IMR-90 (cell line): Measurements from ENCODE around the gene THY1. TPM values are rescaled to one million over a fixed set of nuclear protein-coding genes. Genes with fewer than 3 reads are reported as not detected.

Experiments
- ATAC-seq: fragments of 200-7000 bp; cut with Tn5 transposase; 2 replicates; pipeline ENCODE4 v1.9.1; 2020; ENCODE audit warnings: low read depth, mild to moderate bottlenecking, moderate library complexity
- BruUV-seq: library from RNA; stranded (reverse); fragments of 400-500 nt; replicated peaks from 2 replicates; lab custom pipeline; 2021; lab: Mats Ljungman, UMichigan
- CTCF ChIA-PET: fragments of 300-600 bp; formaldehyde crosslinking; extraction: SDS; loops from one replicate; lab custom pipeline; 2021; ENCODE audit warnings: antibody characterized with exemption; lab: Yijun Ruan, JAX
- POLR2A ChIA-PET: fragments of 300-600 bp; sonication (Branson Sonifier 250); formaldehyde crosslinking; loops from one replicate; lab custom pipeline; 2022; ENCODE audit warnings: antibody characterized with exemption; ENCODE audit not compliant: unreplicated experiment; lab: Charles Lee
- DNase-seq: peaks from one replicate; pipeline ENCODE4 v3.0.0; 2013
- H2AFZ ChIP-seq: replicated peaks from 2 replicates; pipeline ENCODE3; 2013; ENCODE audit warnings: low read length, mild to moderate bottlenecking; ENCODE audit not compliant: poor library complexity
- H2AK5ac ChIP-seq: 2 replicates; pipeline ENCODE4 v1.6.1; 2013; ENCODE audit warnings: low read depth, low read length, inconsistent platforms
- H2AK9ac ChIP-seq: replicated peaks from 2 replicates; pipeline ENCODE3; 2013; ENCODE audit warnings: mild to moderate bottlenecking, low read depth, low read length, moderate library complexity; ENCODE audit not compliant: poor library complexity
- H2BK120ac ChIP-seq: 2 replicates; pipeline ENCODE4 v1.6.1; 2013; ENCODE audit warnings: low read depth, low read length, inconsistent platforms
- H2BK15ac ChIP-seq: 3 replicates; pipeline ENCODE4 v1.6.1; 2013; ENCODE audit warnings: low read depth, low read length, inconsistent platforms
- H2BK20ac ChIP-seq: 2 replicates; pipeline ENCODE4 v1.6.1; 2013; ENCODE audit warnings: low read depth, mild to moderate bottlenecking, inconsistent platforms, low read length, moderate library complexity
- H2BK5ac ChIP-seq: 2 replicates; pipeline ENCODE4 v1.6.1; 2013; ENCODE audit warnings: mild to moderate bottlenecking, low read depth, low read length, inconsistent platforms; ENCODE audit not compliant: poor library complexity, severe bottlenecking
- H3K14ac ChIP-seq: replicated peaks from 2 replicates; pipeline ENCODE4 v1.6.1; 2013; ENCODE audit warnings: low read depth, low read length, inconsistent platforms
- H3K18ac ChIP-seq: 2 replicates; pipeline ENCODE4 v1.6.1; 2013; ENCODE audit warnings: low read depth, low read length, control low read depth
- H3K23ac ChIP-seq: 2 replicates; pipeline ENCODE4 v1.6.1; 2013; ENCODE audit warnings: low read depth, low read length, inconsistent platforms
- H3K27ac ChIP-seq: 2 replicates; pipeline ENCODE4 v1.5.1; 2013; ENCODE audit warnings: mild to moderate bottlenecking, control low read depth, low read length; ENCODE audit not compliant: insufficient read depth
- H3K27me3 ChIP-seq: 2 replicates; pipeline ENCODE4 v1.6.1; 2013; ENCODE audit warnings: low read length; ENCODE audit not compliant: control insufficient read depth, insufficient read depth
- H3K36me3 ChIP-seq: 2 replicates; pipeline ENCODE4 v1.6.1; 2013; ENCODE audit warnings: low read length, mixed read lengths; ENCODE audit not compliant: control insufficient read depth, insufficient read depth
- H3K4ac ChIP-seq: 2 replicates; pipeline ENCODE4 v1.6.1; 2013; ENCODE audit warnings: low read depth, low read length, inconsistent platforms
- H3K4me1 ChIP-seq: 2 replicates; pipeline ENCODE4 v1.6.1; 2013; ENCODE audit warnings: low read length, mixed read lengths; ENCODE audit not compliant: control insufficient read depth, insufficient read depth
- H3K4me2 ChIP-seq: 2 replicates; pipeline ENCODE4 v1.6.1; 2013; ENCODE audit warnings: low read depth, mild to moderate bottlenecking, control low read depth, low read length, moderate library complexity
- H3K4me3 ChIP-seq: 2 replicates; pipeline ENCODE4 v1.5.1; 2013; ENCODE audit warnings: low read depth, mild to moderate bottlenecking, control low read depth, low read length, moderate library complexity; ENCODE audit not compliant: insufficient read depth
- H3K56ac ChIP-seq: 2 replicates; pipeline ENCODE4 v1.6.1; 2013; ENCODE audit warnings: low read length, inconsistent platforms; ENCODE audit not compliant: insufficient read depth; ENCODE audit errors: extremely low read depth
- H3K79me1 ChIP-seq, 2 experiments: 2 replicates each; pipeline ENCODE4 v1.6.1; 2013; ENCODE audit warnings: low read length in 2 of 2, inconsistent platforms in 1 of 2, low read depth in 1 of 2
- H3K9ac ChIP-seq: 2 replicates; pipeline ENCODE4 v1.6.1; 2013; ENCODE audit warnings: low read depth, low read length, control low read depth
- H3K9me1 ChIP-seq: 2 replicates; pipeline ENCODE4 v1.6.1; 2013; ENCODE audit warnings: low read length, inconsistent platforms; ENCODE audit not compliant: insufficient read depth
- H3K9me3 ChIP-seq: 2 replicates; pipeline ENCODE4 v1.6.1; 2013; ENCODE audit warnings: low read length; ENCODE audit not compliant: control insufficient read depth, insufficient read depth
- H4K20me1 ChIP-seq: 2 replicates; pipeline ENCODE4 v1.6.1; 2013; ENCODE audit warnings: low read length, inconsistent platforms; ENCODE audit not compliant: insufficient read depth
- H4K5ac ChIP-seq: 2 replicates; pipeline ENCODE4 v1.6.1; 2013; ENCODE audit warnings: mild to moderate bottlenecking, low read depth, low read length, control low read depth
- H4K8ac ChIP-seq, 2 experiments: 2 replicates each; pipeline ENCODE4 v1.6.1; 2013; ENCODE audit warnings: low read depth in 2 of 2, low read length in 2 of 2, control low read depth in 1 of 2, inconsistent platforms in 1 of 2
- H4K91ac ChIP-seq: 2 replicates; pipeline ENCODE4 v1.6.1; 2013; ENCODE audit warnings: low read depth, low read length, inconsistent platforms; ENCODE audit not compliant: insufficient read depth
- CEBPB ChIP-seq: IDR thresholded peaks from 2 replicates; pipeline ENCODE4 v1.6.1; 2012; ENCODE audit warnings: low read depth, low read length, improper control_type of control experiment
- ELK1 ChIP-seq: fragments of 150-350 bp; IDR thresholded peaks from 2 replicates; pipeline ENCODE4 v1.6.1; 2016; ENCODE audit warnings: low read depth, mild to moderate bottlenecking, low read length, moderate library complexity, borderline replicate concordance
- SMC3 ChIP-seq: fragments of 150-350 bp; IDR thresholded peaks from 2 replicates; pipeline ENCODE4 v1.6.1; 2016; ENCODE audit warnings: low read depth, mild to moderate bottlenecking, antibody characterized with exemption, low read length, moderate library complexity
- WGBS, 2 experiments: methylation state at CpG; one replicate each; pipeline versions ENCODE4 v1.1.5 to v1.1.7; 2013; ENCODE audit warnings: missing lambda C conversion rate in 2 of 2; ENCODE audit not compliant: insufficient read length in 1 of 2; ENCODE audit errors: extremely low coverage in 2 of 2; 5-methylcytosine and 5-hydroxymethylcytosine counted together
- dilution Hi-C: fragments of 300-500 bp; cut with HindIII; formaldehyde crosslinking; loops from one replicate; pipeline ENCODE4 v1.14.3; 2018; ENCODE audit warnings: low sequenced_read_pairs; ENCODE audit not compliant: unreplicated experiment
- in situ Hi-C: fragments of 300-500 bp; cut with MboI; formaldehyde crosslinking; loops from 3 replicates; pipeline ENCODE4 v1.14.3; 2019; ENCODE audit warnings: low sequenced_read_pairs, inconsistent platforms, mixed read lengths
- intact Hi-C: fragments of 100-400 bp; cut with micrococcal nuclease; formaldehyde crosslinking; loops from 2 replicates; pipeline ENCODE4 v1.10.0; 2022
- polyA plus RNA-seq, 3 experiments: library from polyadenylated mRNA; depleted of rRNA; stranded (reverse); fragments of >200 nt; gene quantifications; 2 replicates each; pipeline ENCODE4 v1.2.3, GENCODE V29; 2012; ENCODE audit warnings: low replicate concordance in 1 of 3
- total RNA-seq: library from RNA; depleted of rRNA; stranded (reverse); fragments of >200 nt; gene quantifications from 2 replicates; pipeline ENCODE4 v1.2.3, GENCODE V29; 2012
- TF ChIP-seq, protein P1 (sequence below): conservative IDR thresholded peaks from 2 replicates; pipeline ENCODE4 v1.5.1; 2012; ENCODE audit warnings: mild to moderate bottlenecking, low read depth, low read length, improper control_type of control experiment

THY1 gene
- total and polyA plus RNA-seq, 2 of the 4 experiments (the other 2 are of a cell fraction) = 703 to 2,603 TPM

- H3K27me3 ChIP-seq = peaks cover 9% of the 10 kb centered on the region; the same call in 1 of the 2 replicates
- CTCF ChIA-PET = interaction anchor here (0.6 kb wide), 1 partner anchor 54 kb away, joined by 3 read pairs; no protein-coding TSS in a partner anchor
- no peak overlapping the region for H3K56ac ChIP-seq
- no TSS peak for BruUV-seq
- H3K36me3 ChIP-seq = no peaks in the 10 kb centered on the region
- no peaks in the 10 kb centered on the region for H4K20me1 ChIP-seq
- in situ Hi-C loops (loop anchor here (5.0 kb wide), 2 partner anchors 40 to 115 kb away; no protein-coding TSS in a partner anchor), dilution Hi-C loops (no loop called here), intact Hi-C loops (loop anchor here (10.0 kb wide), 1 partner anchor 368 kb away; the partner anchor contains the start of genes C2CD2L and DPAGT1)
- no peaks in the 10 kb centered on the region for H3K9me3 ChIP-seq
- H3K14ac ChIP-seq = peak overlapping the region; percentile 21; the same call in 1 of the 2 replicates
- H2BK20ac ChIP-seq = no peak overlapping the region; the same call in 1 of the 2 replicates
- 93% methylated on average over 3 of the region's 10 CpGs; no CpG with 5 or more reads in 1 of the 2 experiments for WGBS, 2 experiments
- peak overlapping the region; percentile 81 for H2AK5ac ChIP-seq
- no peak overlapping the region for H3K9ac ChIP-seq
- H4K5ac ChIP-seq = no peak overlapping the region; the same call in 1 of the 2 replicates
- H3K4me3 ChIP-seq = no peak overlapping the region
- no peak for TF ChIP-seq CEBPB
- TF ChIP-seq SMC3 = no peak
- TF ChIP-seq, protein P1, sequence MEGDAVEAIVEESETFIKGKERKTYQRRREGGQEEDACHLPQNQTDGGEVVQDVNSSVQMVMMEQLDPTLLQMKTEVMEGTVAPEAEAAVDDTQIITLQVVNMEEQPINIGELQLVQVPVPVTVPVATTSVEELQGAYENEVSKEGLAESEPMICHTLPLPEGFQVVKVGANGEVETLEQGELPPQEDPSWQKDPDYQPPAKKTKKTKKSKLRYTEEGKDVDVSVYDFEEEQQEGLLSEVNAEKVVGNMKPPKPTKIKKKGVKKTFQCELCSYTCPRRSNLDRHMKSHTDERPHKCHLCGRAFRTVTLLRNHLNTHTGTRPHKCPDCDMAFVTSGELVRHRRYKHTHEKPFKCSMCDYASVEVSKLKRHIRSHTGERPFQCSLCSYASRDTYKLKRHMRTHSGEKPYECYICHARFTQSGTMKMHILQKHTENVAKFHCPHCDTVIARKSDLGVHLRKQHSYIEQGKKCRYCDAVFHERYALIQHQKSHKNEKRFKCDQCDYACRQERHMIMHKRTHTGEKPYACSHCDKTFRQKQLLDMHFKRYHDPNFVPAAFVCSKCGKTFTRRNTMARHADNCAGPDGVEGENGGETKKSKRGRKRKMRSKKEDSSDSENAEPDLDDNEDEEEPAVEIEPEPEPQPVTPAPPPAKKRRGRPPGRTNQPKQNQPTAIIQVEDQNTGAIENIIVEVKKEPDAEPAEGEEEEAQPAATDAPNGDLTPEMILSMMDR = no peak
- TF ChIP-seq ELK1 = no peak
- H3K23ac ChIP-seq = no peak overlapping the region
- H2AFZ ChIP-seq = peak overlapping the region; percentile 14
- ATAC-seq = no peak
- H3K18ac ChIP-seq = no peak overlapping the region
- H4K91ac ChIP-seq = no peak overlapping the region
- H3K27ac ChIP-seq = no peak overlapping the region
- H2AK9ac ChIP-seq = peak overlapping the region; percentile 15
- no peak overlapping the region for H2BK5ac ChIP-seq
- H3K9me1 ChIP-seq = peaks cover 16% of the 10 kb centered on the region
- H3K79me1 ChIP-seq = 0 out of 4 replicates have a peak, but pooled peaks cover 0 to 11% of the 10 kb centered on the region in 2 experiments
- H3K4me2 ChIP-seq = no peak overlapping the region
- 0 out of 2 replicates have a peak overlapping the region, but pooled peaks have one; percentile 15 for H3K4ac ChIP-seq
- H4K8ac ChIP-seq = 0 out of 4 replicates have a peak overlapping the region, but pooled peaks of 1 of the 2 experiments have one; percentile 26
- peak overlapping the region; percentile 44 for H2BK120ac ChIP-seq
- H3K4me1 ChIP-seq = peaks cover 18% of the 10 kb centered on the region
- no peak overlapping the region; the same call in 2 of the 3 replicates for H2BK15ac ChIP-seq
- POLR2A ChIA-PET = no interaction called here
- peak; percentile 29 for DNase-seq
Measured at GRCh38 chr11:119472186-119472855, 49.3 kb upstream of the THY1 start.
